Activated CD8-positive, alpha-beta T cell treated with anti-CD3 and anti-CD28 coated beads for 36 hours (primary cell): ENCODE results near the gene MMAA. TPM values are rescaled to one million over a fixed set of nuclear protein-coding genes. Genes with fewer than 3 reads are reported as not detected.

Source experiments
- ATAC-seq: fragments of 200-7000 bp; cut with Tn5 transposase; one replicate; pipeline ENCODE4 v1.10.0; 2021; ENCODE audit warnings: mild to moderate bottlenecking, moderate library complexity
- CTCF ChIA-PET: fragments of 350-600 bp; sonication (Branson Sonifier 250); formaldehyde crosslinking; loops from one replicate; lab custom pipeline; 2021; ENCODE audit warnings: antibody characterized with exemption; lab: Charles Lee
- POLR2A ChIA-PET: fragments of 350-600 bp; sonication (Branson Sonifier 250); formaldehyde crosslinking; loops from one replicate; lab custom pipeline; 2021; ENCODE audit warnings: antibody characterized with exemption; lab: Charles Lee
- DNase-seq: peaks from one replicate; pipeline ENCODE4 v3.0.0-alpha.2; 2020
- H3K27ac Mint-ChIP-seq: one replicate; pipeline ENCODE4 v1.8.0; 2021; ENCODE audit warnings: mild to moderate bottlenecking, mixed read lengths
- H3K27me3 Mint-ChIP-seq: one replicate; pipeline ENCODE4 v1.8.0; 2021; ENCODE audit warnings: mixed read lengths
- H3K36me3 Mint-ChIP-seq: one replicate; pipeline ENCODE4 v1.8.0; 2021; ENCODE audit warnings: low read depth, mixed read lengths
- H3K4me1 Mint-ChIP-seq: one replicate; pipeline ENCODE4 v1.8.0; 2021; ENCODE audit warnings: low read depth, mixed read lengths
- H3K4me3 Mint-ChIP-seq: one replicate; pipeline ENCODE4 v1.8.0; 2021; ENCODE audit warnings: mild to moderate bottlenecking, moderate library complexity, mixed read lengths
- H3K9me3 Mint-ChIP-seq: one replicate; pipeline ENCODE4 v1.8.0; 2021; ENCODE audit warnings: mixed read lengths
- intact Hi-C: fragments of 100-400 bp; cut with micrococcal nuclease; formaldehyde crosslinking; loops from one replicate; pipeline ENCODE4 v1.10.0; 2022
- total RNA-seq, 2 experiments: library from RNA; stranded (reverse); gene quantifications; one replicate each; pipeline ENCODE4 v1.2.3, GENCODE V29; 2021
- TF ChIP-seq, protein P1 (sequence below): fragments of 200-600 bp; IDR thresholded peaks from one replicate; pipeline ENCODE4 v1.8.0; 2022; ENCODE audit warnings: antibody characterized with exemption, mild to moderate bottlenecking

Gene MMAA
- total RNA-seq, 2 experiments from 2014 or later = 14.4 to 15.9 TPM

DNA sequence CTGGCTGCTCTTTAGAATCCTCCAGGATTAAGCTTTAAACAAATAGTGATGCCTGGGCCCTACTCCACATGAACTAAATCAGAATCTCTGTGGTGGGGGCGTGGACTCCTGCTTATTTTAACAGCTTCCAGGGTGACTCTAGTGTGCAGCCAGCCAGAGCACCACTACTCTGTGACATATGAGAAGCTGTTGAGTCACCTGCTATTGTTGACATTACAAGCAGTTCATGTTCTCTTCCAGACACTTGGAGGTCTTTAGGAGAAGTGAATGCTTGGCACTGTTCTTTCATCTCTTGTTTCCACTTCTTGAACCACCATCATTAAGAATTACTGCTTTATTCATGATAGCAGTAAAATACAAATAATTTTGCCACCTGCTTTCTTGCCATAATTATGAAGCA, 60.3 kb downstream of the MMAA start:
- CTCF ChIA-PET = no interaction called here
- intact Hi-C loops = no loop called here

DNA sequence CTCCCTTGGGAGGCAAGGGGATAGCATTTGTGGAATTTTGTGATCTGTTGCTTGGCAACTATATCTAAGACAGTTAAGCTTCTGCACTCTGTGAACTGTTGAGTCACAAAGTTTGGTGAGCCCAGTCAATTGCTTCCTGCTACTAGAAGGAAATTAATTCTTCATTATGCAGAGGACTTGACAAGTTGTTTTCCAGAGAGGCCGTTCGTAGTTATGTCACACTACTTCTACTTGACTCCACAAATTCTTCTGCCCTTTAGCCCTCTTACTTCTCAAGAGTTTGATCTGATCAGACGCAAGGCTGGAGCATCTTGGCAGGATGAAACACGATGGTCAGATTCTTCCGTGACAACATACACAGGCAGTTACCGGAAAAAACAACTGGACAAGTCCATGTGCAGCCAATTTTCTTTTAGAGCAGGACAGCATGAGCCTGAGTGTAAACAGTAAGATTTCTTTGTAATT, 60.8 kb downstream of the MMAA start, which contains the start of gene C4orf51:
Gene C4orf51 (plus strand): TSS at position 156 of the 465 bp plus-strand sequence. CDS start 58 bp downstream, at position 214.
- intact Hi-C loops = no loop called here
- Mint-ChIP-seq H3K4me1 (no peaks in the 10 kb centered on the region), H3K4me3 (no peak within 1 kb of the TSS), H3K36me3 (no peaks in the 10 kb centered on the region), H3K27ac (no peak within 1 kb of the TSS), H3K9me3 (peaks cover 10% of the 10 kb centered on the region), H3K27me3 (peaks cover 13% of the 10 kb centered on the region)
- DNase-seq = no peak
- TF ChIP-seq, protein P1, sequence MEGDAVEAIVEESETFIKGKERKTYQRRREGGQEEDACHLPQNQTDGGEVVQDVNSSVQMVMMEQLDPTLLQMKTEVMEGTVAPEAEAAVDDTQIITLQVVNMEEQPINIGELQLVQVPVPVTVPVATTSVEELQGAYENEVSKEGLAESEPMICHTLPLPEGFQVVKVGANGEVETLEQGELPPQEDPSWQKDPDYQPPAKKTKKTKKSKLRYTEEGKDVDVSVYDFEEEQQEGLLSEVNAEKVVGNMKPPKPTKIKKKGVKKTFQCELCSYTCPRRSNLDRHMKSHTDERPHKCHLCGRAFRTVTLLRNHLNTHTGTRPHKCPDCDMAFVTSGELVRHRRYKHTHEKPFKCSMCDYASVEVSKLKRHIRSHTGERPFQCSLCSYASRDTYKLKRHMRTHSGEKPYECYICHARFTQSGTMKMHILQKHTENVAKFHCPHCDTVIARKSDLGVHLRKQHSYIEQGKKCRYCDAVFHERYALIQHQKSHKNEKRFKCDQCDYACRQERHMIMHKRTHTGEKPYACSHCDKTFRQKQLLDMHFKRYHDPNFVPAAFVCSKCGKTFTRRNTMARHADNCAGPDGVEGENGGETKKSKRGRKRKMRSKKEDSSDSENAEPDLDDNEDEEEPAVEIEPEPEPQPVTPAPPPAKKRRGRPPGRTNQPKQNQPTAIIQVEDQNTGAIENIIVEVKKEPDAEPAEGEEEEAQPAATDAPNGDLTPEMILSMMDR = no peak
- ChIA-PET CTCF (no interaction called here), POLR2A (no interaction called here)
- ATAC-seq = no peak

More for the DNA sequence above, 60.3 kb downstream of the MMAA start:
- H3K4me1 Mint-ChIP-seq = no peaks in the 10 kb centered on the region
- DNase-seq (no peak), ATAC-seq (no peak)
- no peaks in the 10 kb centered on the region for H3K36me3 Mint-ChIP-seq
- no peak overlapping the region for H3K4me3 Mint-ChIP-seq
- peaks cover 10% of the 10 kb centered on the region for H3K9me3 Mint-ChIP-seq
- POLR2A ChIA-PET = no interaction called here
- TF ChIP-seq, protein P1 = no peak
- peaks cover 13% of the 10 kb centered on the region for H3K27me3 Mint-ChIP-seq
- no peak overlapping the region for H3K27ac Mint-ChIP-seq

DNA sequence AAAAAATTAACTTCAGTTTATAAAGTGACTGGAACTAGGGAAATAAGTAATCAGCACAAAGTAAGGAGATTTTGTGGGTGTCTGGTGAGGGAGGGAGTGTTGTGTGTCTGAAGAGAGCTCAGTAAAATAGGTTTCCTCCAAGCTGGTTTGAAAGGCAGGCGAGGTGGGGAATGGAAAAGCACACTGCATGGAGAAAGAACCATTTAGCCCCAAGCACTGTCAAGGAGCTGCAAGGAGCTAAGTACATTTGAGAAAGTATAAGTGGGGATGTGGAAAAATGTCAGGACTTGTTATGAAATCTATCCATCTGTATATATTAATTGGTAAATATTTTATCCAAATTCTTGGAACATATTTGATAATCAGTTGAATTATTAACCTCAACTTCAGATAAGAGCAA, 61.7 kb downstream of the MMAA start:
- no peak for ATAC-seq
- ChIA-PET CTCF (no interaction called here), POLR2A (no interaction called here)
- no peak for DNase-seq
- no peak overlapping the region for H3K27ac Mint-ChIP-seq
- intact Hi-C loops = no loop called here
- peaks cover 10% of the 10 kb centered on the region for H3K9me3 Mint-ChIP-seq
- H3K36me3 Mint-ChIP-seq = no peaks in the 10 kb centered on the region
- no peaks in the 10 kb centered on the region for H3K4me1 Mint-ChIP-seq
- H3K4me3 Mint-ChIP-seq = no peak overlapping the region
- H3K27me3 Mint-ChIP-seq = peaks cover 13% of the 10 kb centered on the region
- TF ChIP-seq, protein P1 = no peak

DNA sequence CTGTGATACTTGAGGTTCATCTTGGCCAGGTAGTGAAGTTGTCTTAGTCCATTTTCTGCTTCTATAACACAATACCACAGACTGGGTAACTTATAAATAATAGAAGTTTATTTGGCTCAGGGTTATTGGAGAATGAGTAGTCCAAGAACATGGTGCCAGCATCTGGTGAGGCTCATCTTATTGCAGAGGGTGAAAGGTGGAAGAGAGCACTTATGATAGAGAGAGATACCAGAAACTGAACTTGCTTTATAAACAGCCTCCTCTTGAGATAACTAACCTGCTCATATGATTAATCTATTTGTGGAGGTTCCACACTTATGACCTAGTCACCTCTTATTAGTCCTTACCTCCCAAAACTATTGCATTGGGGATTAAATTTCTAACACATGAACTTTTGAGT, 62.3 kb downstream of the MMAA start:
- intact Hi-C loops = no loop called here
- no peak for DNase-seq
- no peaks in the 10 kb centered on the region for H3K36me3 Mint-ChIP-seq
- H3K4me3 Mint-ChIP-seq = no peak overlapping the region
- ATAC-seq = no peak
- no peaks in the 10 kb centered on the region for H3K4me1 Mint-ChIP-seq
- TF ChIP-seq, protein P1 = no peak
- H3K27ac Mint-ChIP-seq = no peak overlapping the region
- peaks cover 10% of the 10 kb centered on the region for H3K9me3 Mint-ChIP-seq
- POLR2A ChIA-PET = no interaction called here
- peaks cover 13% of the 10 kb centered on the region for H3K27me3 Mint-ChIP-seq
- CTCF ChIA-PET = no interaction called here

DNA sequence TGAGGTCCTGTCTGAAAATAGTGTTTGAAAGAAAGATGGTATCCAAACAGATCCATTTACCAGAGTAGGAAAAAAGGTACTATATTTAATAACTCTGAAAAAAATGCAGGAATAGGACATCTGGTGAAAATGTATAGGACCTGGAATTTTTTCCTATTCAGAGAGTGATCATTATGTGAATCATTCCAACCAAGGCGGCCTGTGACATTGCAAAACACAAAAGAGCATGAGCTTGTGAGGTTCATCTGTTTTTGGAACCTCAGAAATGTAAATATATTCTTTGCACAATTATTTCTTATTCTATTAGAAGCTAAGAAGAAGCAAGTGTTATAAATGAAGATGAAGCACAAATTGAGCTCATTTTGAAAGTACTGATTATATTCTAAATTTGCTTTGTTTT, 62.8 kb downstream of the MMAA start:
- CTCF ChIA-PET = no interaction called here
- no peak for ATAC-seq
- Mint-ChIP-seq H3K27ac (no peak overlapping the region), H3K4me1 (no peaks in the 10 kb centered on the region), H3K27me3 (peaks cover 13% of the 10 kb centered on the region), H3K36me3 (no peaks in the 10 kb centered on the region), H3K4me3 (no peak overlapping the region), H3K9me3 (peaks cover 10% of the 10 kb centered on the region)
- intact Hi-C loops = no loop called here
- no peak for DNase-seq
- POLR2A ChIA-PET = no interaction called here
- TF ChIP-seq, protein P1 = no peak
